ENCODE data around the gene ACYP1.

DNA sequence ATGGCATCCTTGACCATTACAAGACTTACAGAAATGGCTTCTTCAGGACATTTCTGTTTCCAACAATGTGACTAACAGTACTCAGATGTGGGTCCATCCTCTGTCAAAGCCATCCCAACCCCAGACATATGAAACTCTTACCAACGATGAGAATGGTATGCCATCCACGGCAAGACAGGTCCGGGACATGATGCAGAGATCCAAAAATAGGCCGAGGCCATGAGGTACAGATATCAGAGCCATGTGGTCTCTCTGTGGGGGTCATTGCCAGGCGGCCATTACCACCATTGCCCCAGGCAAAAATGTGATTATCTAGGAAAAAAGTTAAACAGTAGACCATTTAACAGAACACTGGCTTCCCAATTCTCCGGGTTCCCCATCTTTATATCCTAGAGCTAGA lies 33.1 kb upstream of the ACYP1 start:
- TF ChIP-seq CTCF (IDR thresholded peaks at IDR 0.05; ENCODE audit: insufficient read depth, low read length) (no peak), POLR2AphosphoS5 (IDR thresholded peaks at IDR 0.05; ENCODE audit: low read depth) (no peak), SPI1 (IDR thresholded peaks at IDR 0.05; ENCODE audit: borderline replicate concordance, low read depth) (no peak), REST (IDR thresholded peaks at IDR 0.05; ENCODE audit: insufficient replicate concordance, low read depth) (no peak)
